ENCODE data around the gene NEGR1. TPM values are rescaled to one million over a fixed set of nuclear protein-coding genes. Genes with fewer than 3 reads are reported as not detected.

Gene NEGR1
- total and polyA plus RNA-seq, 10 donors = 0.07 to 1.3 (median 0.54) TPM

GRCh38 chr1:71621785-71622184 is 660.6 kb downstream of the NEGR1 start:
- TF ChIP-seq CTCF (IDR thresholded peaks at IDR 0.05 in 8 of 11, conservative IDR thresholded peaks at IDR 0.05 in 3 of 11) = no peak
- TF ChIP-seq POLR2AphosphoS5 (IDR thresholded peaks at IDR 0.05) = no peak
- TF ChIP-seq POLR2A (IDR thresholded peaks at IDR 0.05) = no peak
- no peaks in the 10 kb centered on the region for H3K27me3 ChIP-seq (replicated peaks in 1 of 7)
- no peak overlapping the region for H3K4me3 ChIP-seq
- H3K27ac ChIP-seq = no peak overlapping the region
- no peak for DNase-seq
- H3K4me1 ChIP-seq = no peaks in the 10 kb centered on the region
- intact Hi-C loops (cut with DNase I; ENCODE audit: low total_unique reads) = no loop called here
- H3K36me3 ChIP-seq = no peaks in the 10 kb centered on the region
- H3K9me3 ChIP-seq = peaks cover 0 to 12% (median 0%) of the 10 kb centered on the region in 8 donors
- WGBS, 5 donors = 79 to 87% (median 81%) methylated on average over 1 of the region's 1 CpG

- Histone ChIP-seq H3K36me3 (no peaks in the 10 kb centered on the region), H3K9me3 (no peaks in the 10 kb centered on the region), H3K27me3 (replicated peaks in 1 of 7) (no peaks in the 10 kb centered on the region), H3K27ac (no peak overlapping the region), H3K4me1 (no peaks in the 10 kb centered on the region), H3K4me3 (no peak overlapping the region)
- WGBS, 5 donors = 80 to 92% (median 82%) methylated on average over 3 of the region's 3 CpGs
- DNase-seq = no peak
- TF ChIP-seq POLR2AphosphoS5 (IDR thresholded peaks at IDR 0.05) (no peak), POLR2A (IDR thresholded peaks at IDR 0.05) (no peak), CTCF (IDR thresholded peaks at IDR 0.05 in 8 of 11, conservative IDR thresholded peaks at IDR 0.05 in 3 of 11) (no peak)
- intact Hi-C loops (cut with DNase I; ENCODE audit: low total_unique reads) = no loop called here
Measured at GRCh38 chr1:71618766-71619530, 663.4 kb downstream of the NEGR1 start.

GRCh38 chr1:71618191-71618590 is 664.1 kb downstream of the NEGR1 start:
- Histone ChIP-seq H3K4me3 (no peak overlapping the region), H3K4me1 (no peaks in the 10 kb centered on the region), H3K36me3 (no peaks in the 10 kb centered on the region), H3K27ac (no peak overlapping the region), H3K27me3 (replicated peaks in 1 of 7) (no peaks in the 10 kb centered on the region), H3K9me3 (no peaks in the 10 kb centered on the region)
- intact Hi-C loops (cut with DNase I; ENCODE audit: low total_unique reads) = no loop called here
- WGBS, 5 donors = 74 to 90% (median 85%) methylated on average over 4 of the region's 4 CpGs
- TF ChIP-seq POLR2A (IDR thresholded peaks at IDR 0.05) = no peak
- TF ChIP-seq CTCF (IDR thresholded peaks at IDR 0.05 in 8 of 11, conservative IDR thresholded peaks at IDR 0.05 in 3 of 11) = no peak
- DNase-seq = no peak

- no peak overlapping the region for H3K4me3 ChIP-seq
- peaks cover 0 to 17% (median 8%) of the 10 kb centered on the region in 8 donors for H3K9me3 ChIP-seq
- 39 to 67% (median 47%) methylated on average over 1 of the region's 1 CpG for WGBS, 5 donors
- TF ChIP-seq POLR2AphosphoS5 (IDR thresholded peaks at IDR 0.05) (no peak), CTCF (IDR thresholded peaks at IDR 0.05 in 8 of 11, conservative IDR thresholded peaks at IDR 0.05 in 3 of 11) (no peak), POLR2A (IDR thresholded peaks at IDR 0.05) (no peak)
- no peaks in the 10 kb centered on the region for H3K27me3 ChIP-seq (replicated peaks in 1 of 7)
- intact Hi-C loops (cut with DNase I; ENCODE audit: low total_unique reads) = no loop called here
- DNase-seq = no peak
- H3K27ac ChIP-seq = no peak overlapping the region
- H3K36me3 ChIP-seq = no peaks in the 10 kb centered on the region
- H3K4me1 ChIP-seq = no peaks in the 10 kb centered on the region
Measured at GRCh38 chr1:71610476-71610875, 671.9 kb downstream of the NEGR1 start.
